SK-N-SH (cell line): ENCODE data around the gene DHRS4L2.
"Not testable (repeated sequence)": the region's sequence is repeated elsewhere in the genome, so short reads cannot be mapped to it uniquely, and the experiment has no call there.

ENCODE experiments used
- CHD2 ChIP-seq: fragments of 150-350 bp; IDR thresholded peaks from 2 replicates; pipeline ENCODE4 v1.6.1; 2018; ENCODE audit warnings: low read length; ENCODE audit not compliant: partially characterized antibody
- EP300 ChIP-seq, 2 experiments: IDR thresholded peaks; 2 replicates each; pipeline versions ENCODE4 v1.4.0 to v1.6.1; 2012; ENCODE audit warnings: borderline replicate concordance in 1 of 2, low read depth in 1 of 2, low read length in 1 of 2

DNA sequence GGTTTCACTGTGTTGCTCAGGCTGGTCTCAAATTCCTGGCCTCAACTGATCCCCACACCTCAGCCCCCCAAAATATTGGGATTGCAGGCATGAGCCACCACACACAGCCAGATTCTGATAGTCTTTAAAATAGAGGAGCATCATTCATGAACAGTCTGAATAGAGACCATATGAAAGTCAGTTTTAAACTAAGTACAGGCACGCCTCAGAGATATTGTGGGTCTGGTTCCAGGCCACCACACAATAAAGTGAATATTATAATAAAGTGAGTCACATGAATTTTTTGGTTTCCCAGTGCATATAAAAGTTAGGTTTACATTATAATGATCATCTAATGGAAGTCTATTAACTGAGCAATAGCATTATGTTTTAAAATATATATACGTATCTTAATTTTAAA is 27.0 kb upstream of the DHRS4L2 start:
- not testable (repeated sequence) for TF ChIP-seq EP300 (IDR thresholded peaks at IDR 0.05; ENCODE audit: borderline replicate concordance in 1 of 2, low read depth in 1 of 2, low read length in 1 of 2); CHD2
